ENCODE results near the gene TXNL4B. TPM values are rescaled to one million over a fixed set of nuclear protein-coding genes. Genes with fewer than 3 reads are reported as not detected.

Gene TXNL4B
- total and polyA plus RNA-seq, 2 experiments from 2014 or later: 3.6 to 5.1 TPM

GRCh38 chr16:72122916-72123315 is 29.5 kb upstream of the TXNL4B start:
- TF ChIP-seq, protein P1, sequence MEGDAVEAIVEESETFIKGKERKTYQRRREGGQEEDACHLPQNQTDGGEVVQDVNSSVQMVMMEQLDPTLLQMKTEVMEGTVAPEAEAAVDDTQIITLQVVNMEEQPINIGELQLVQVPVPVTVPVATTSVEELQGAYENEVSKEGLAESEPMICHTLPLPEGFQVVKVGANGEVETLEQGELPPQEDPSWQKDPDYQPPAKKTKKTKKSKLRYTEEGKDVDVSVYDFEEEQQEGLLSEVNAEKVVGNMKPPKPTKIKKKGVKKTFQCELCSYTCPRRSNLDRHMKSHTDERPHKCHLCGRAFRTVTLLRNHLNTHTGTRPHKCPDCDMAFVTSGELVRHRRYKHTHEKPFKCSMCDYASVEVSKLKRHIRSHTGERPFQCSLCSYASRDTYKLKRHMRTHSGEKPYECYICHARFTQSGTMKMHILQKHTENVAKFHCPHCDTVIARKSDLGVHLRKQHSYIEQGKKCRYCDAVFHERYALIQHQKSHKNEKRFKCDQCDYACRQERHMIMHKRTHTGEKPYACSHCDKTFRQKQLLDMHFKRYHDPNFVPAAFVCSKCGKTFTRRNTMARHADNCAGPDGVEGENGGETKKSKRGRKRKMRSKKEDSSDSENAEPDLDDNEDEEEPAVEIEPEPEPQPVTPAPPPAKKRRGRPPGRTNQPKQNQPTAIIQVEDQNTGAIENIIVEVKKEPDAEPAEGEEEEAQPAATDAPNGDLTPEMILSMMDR (IDR thresholded peaks at IDR 0.05; ENCODE audit: low read depth, low read length): no peak

DNA sequence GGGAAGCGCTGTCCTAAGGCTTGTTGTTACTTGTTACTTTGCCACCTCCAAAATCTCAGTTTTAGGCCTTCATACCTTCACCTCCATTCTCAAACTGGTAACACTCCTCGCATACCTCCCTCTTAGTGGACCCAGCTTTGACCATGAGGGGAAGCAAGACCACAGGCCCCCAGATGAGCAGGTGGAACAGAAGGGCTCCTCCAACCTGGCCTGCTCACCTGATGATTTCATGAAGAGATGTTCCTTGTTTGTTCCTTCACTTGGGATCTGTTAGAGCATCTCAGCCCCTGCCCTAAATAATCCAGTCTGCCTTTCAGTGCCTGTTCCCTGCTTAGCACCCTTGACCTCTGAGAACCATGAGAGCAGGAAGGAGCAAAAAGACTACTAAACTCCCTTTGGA is 28.9 kb upstream of the TXNL4B start:
- Histone ChIP-seq H3K4me3 (no peak overlapping the region), H3K9me3 (ENCODE audit: low read depth) (no peaks in the 10 kb centered on the region), H3K27ac (no peak overlapping the region), H3K27me3 (no peaks in the 10 kb centered on the region), H3K4me1 (ENCODE audit: low read depth) (no peaks in the 10 kb centered on the region), H3K36me3 (no peaks in the 10 kb centered on the region)
- TF ChIP-seq, protein P1 (IDR thresholded peaks at IDR 0.05; ENCODE audit: low read depth, low read length): no peak
- no peak for DNase-seq (ENCODE audit: low read depth in 1 of 2, low spot score in 1 of 2)

More at GRCh38 chr16:72122916-72123315, 29.5 kb upstream of the TXNL4B start:
- no peaks in the 10 kb centered on the region for H3K27me3 ChIP-seq
- H3K9me3 ChIP-seq (ENCODE audit: low read depth): no peaks in the 10 kb centered on the region
- no peak overlapping the region for H3K27ac ChIP-seq
- no peak for DNase-seq (ENCODE audit: low read depth in 1 of 2, low spot score in 1 of 2)
- no peak overlapping the region for H3K4me3 ChIP-seq
- H3K36me3 ChIP-seq: no peaks in the 10 kb centered on the region
- no peaks in the 10 kb centered on the region for H3K4me1 ChIP-seq (ENCODE audit: low read depth)

DNA sequence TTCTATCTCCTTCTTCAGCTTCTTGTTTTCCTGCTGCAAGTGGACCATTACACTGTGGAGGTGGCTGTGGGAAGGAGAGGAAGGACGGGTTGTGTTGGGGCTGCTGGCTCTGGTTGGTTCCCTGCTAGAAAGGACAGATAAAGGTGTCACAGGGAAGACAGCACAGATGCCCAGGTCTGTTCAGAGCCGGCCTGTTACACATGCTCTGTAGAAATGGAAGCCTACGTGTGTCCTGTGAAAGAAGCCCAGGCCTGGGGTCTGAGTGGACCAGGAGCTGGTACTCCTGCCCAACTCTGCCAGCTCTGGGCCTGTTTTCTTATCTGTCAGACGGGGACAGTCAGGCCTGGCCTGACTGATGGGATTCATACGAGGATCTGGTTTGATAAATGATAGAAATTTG is 26.6 kb upstream of the TXNL4B start:
- Histone ChIP-seq H3K4me1 (ENCODE audit: low read depth) (no peaks in the 10 kb centered on the region), H3K27ac (no peak overlapping the region), H3K36me3 (no peaks in the 10 kb centered on the region), H3K9me3 (ENCODE audit: low read depth) (no peaks in the 10 kb centered on the region), H3K27me3 (no peaks in the 10 kb centered on the region), H3K4me3 (no peak overlapping the region)
- DNase-seq (ENCODE audit: low read depth in 1 of 2, low spot score in 1 of 2): no peak
- TF ChIP-seq, protein P1 (IDR thresholded peaks at IDR 0.05; ENCODE audit: low read depth, low read length): no peak

GRCh38 chr16:72113616-72113945 is 20.2 kb upstream of the TXNL4B start:
- Histone ChIP-seq H3K36me3 (peaks cover 19% of the 10 kb centered on the region), H3K27me3 (no peaks in the 10 kb centered on the region), H3K9me3 (ENCODE audit: low read depth) (no peaks in the 10 kb centered on the region), H3K4me1 (ENCODE audit: low read depth) (no peaks in the 10 kb centered on the region), H3K27ac (no peak overlapping the region), H3K4me3 (no peak overlapping the region)
- no peak for DNase-seq (ENCODE audit: low read depth in 1 of 2, low spot score in 1 of 2)
- TF ChIP-seq, protein P1 (IDR thresholded peaks at IDR 0.05; ENCODE audit: low read depth, low read length): no peak

DNA sequence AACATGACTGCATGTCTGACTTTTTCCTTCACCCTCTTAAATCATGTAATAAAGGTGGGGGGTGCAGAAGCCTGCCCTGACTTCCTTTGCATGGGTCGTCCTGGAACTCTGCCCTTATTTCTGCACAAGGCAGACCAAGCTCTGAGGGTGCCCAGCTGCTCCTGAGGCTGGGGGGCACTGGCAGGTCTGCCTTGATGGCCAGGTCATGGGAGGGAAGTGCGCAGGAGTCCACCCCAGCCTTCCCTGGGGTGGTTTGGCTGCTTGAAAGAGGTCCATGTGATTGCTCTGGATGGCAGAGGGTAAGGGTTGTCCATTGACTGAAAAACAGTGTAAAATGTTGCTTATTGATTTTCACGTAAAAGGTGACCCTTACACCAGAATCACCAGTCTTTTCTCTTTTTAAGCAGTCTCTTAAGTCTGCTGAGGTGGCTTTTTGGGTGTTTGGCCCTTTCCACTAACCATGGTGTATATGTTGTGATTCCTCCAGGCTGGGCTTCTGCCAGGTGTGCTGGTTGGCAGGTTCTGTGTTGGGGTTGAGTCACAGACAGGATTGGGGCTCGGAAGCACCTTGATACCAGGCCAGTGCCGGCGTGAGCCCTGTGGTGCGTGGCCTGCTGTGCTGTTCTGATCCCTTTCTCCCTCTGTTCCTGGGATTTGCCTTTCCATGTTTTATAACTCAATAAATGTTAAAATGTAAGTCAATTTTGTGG is 19.6 kb upstream of the TXNL4B start:
- TF ChIP-seq, protein P1 (IDR thresholded peaks at IDR 0.05; ENCODE audit: low read depth, low read length): no peak
- H3K4me3 ChIP-seq: no peak overlapping the region
- no peaks in the 10 kb centered on the region for H3K4me1 ChIP-seq (ENCODE audit: low read depth)
- no peaks in the 10 kb centered on the region for H3K27me3 ChIP-seq
- no peak for DNase-seq (ENCODE audit: low read depth in 1 of 2, low spot score in 1 of 2)
- H3K36me3 ChIP-seq: peaks cover 24% of the 10 kb centered on the region
- H3K9me3 ChIP-seq (ENCODE audit: low read depth): no peaks in the 10 kb centered on the region
- no peak overlapping the region for H3K27ac ChIP-seq
